Lower leg skin (tissue), 3 donors: ENCODE data around the gene RAB1A.

Experiments used
- POLR2A ChIP-seq, 2 donors: fragments of 450-650 bp; IDR thresholded peaks; one replicate each; pipeline ENCODE4 v1.6.1; 2016 to 2017; ENCODE audit warnings: antibody characterized with exemption in 2 of 2, mild to moderate bottlenecking in 1 of 2, moderate library complexity in 1 of 2
- TF ChIP-seq, protein P1 (sequence below), 3 donors: fragments of 450-650 bp; IDR thresholded peaks; one replicate each; pipeline ENCODE4 v1.5.1; 2016; ENCODE audit warnings: antibody characterized with exemption in 3 of 3, mild to moderate bottlenecking in 3 of 3, moderate library complexity in 2 of 3

DNA sequence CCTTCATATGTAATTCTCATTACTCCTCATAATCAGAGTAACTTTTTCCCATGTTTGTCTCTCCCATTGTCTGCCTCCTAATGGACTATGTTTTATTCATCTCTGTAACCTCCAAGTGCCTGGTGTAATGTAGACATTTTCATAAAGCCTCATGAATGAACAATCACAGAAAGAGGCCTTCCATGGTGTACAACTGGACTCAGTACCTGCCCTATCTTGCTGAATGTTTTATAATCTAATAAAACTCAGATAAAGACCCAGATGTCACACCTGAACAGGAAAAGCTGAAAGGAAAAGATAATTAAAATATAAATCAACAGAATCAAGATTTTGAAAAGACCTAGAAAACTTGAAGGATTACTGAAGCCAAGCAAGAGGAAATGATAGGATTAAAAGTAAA lies 36.7 kb downstream of the RAB1A start:
- no peak for TF ChIP-seq POLR2A (IDR thresholded peaks at IDR 0.05)
- TF ChIP-seq, protein P1, sequence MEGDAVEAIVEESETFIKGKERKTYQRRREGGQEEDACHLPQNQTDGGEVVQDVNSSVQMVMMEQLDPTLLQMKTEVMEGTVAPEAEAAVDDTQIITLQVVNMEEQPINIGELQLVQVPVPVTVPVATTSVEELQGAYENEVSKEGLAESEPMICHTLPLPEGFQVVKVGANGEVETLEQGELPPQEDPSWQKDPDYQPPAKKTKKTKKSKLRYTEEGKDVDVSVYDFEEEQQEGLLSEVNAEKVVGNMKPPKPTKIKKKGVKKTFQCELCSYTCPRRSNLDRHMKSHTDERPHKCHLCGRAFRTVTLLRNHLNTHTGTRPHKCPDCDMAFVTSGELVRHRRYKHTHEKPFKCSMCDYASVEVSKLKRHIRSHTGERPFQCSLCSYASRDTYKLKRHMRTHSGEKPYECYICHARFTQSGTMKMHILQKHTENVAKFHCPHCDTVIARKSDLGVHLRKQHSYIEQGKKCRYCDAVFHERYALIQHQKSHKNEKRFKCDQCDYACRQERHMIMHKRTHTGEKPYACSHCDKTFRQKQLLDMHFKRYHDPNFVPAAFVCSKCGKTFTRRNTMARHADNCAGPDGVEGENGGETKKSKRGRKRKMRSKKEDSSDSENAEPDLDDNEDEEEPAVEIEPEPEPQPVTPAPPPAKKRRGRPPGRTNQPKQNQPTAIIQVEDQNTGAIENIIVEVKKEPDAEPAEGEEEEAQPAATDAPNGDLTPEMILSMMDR (IDR thresholded peaks at IDR 0.05), result no peak
